GM12878 (cell line): Measurements from ENCODE around the gene FLVCR1. TPM values are rescaled to one million over a fixed set of nuclear protein-coding genes. Genes with fewer than 3 reads are reported as not detected.

Experiments
- ATAC-seq: fragments of 200-7000 bp; cut with Tn5 transposase; 3 replicates; pipeline ENCODE4 v1.9.1; 2020; ENCODE audit warnings: mild to moderate bottlenecking, moderate library complexity
- BruUV-seq: library from RNA; stranded (reverse); fragments of 400-500 nt; replicated peaks from 2 replicates; lab custom pipeline; 2021; lab: Mats Ljungman, UMichigan
- CTCF ChIA-PET: fragments of 300-600 bp; sonication (Branson Sonifier 250); formaldehyde crosslinking; extraction: SDS; loops from one replicate; lab custom pipeline; 2021; ENCODE audit warnings: inconsistent platforms; lab: Yijun Ruan, JAX
- POLR2A ChIA-PET: fragments of 350-600 bp; formaldehyde crosslinking; extraction: SDS; loops from one replicate; lab custom pipeline; 2021; ENCODE audit warnings: inconsistent platforms; lab: Charles Lee
- RAD21 ChIA-PET: fragments of 300-600 bp; sonication (Branson Sonifier 250); formaldehyde crosslinking; loops from one replicate; lab custom pipeline; 2023; ENCODE audit warnings: antibody characterized with exemption; ENCODE audit not compliant: unreplicated experiment; lab: Charles Lee
- SMC1A ChIA-PET: fragments of 300-600 bp; sonication (Branson Sonifier 250); formaldehyde crosslinking; loops from one replicate; lab custom pipeline; 2023; ENCODE audit not compliant: unreplicated experiment, uncharacterized antibody; lab: Charles Lee
- DNase-seq: peaks from one replicate; pipeline ENCODE4 v3.0.0-alpha.2; 2011; ENCODE audit warnings: low read depth, low spot score
- FAIRE-seq: peaks from 3 replicates; lab custom pipeline; 2011; peaks lifted over from hg19 to GRCh38; lab: Jason Lieb, UNC
- H2AFZ ChIP-seq: 2 replicates; pipeline ENCODE4 v1.6.0; 2011; ENCODE audit warnings: low read depth, low read length, control low read depth; ENCODE audit not compliant: control insufficient read depth
- H3K27ac ChIP-seq: 2 replicates; pipeline ENCODE4 v1.5.1; 2011; ENCODE audit warnings: control low read depth; ENCODE audit not compliant: control insufficient read depth, insufficient read depth
- H3K27me3 ChIP-seq, 2 experiments: replicated peaks in 1 of 2; 2 replicates each; pipeline versions ENCODE4 v1.6.0 to v1.6.1; 2011; ENCODE audit warnings: low read length in 1 of 2; ENCODE audit not compliant: control insufficient read depth in 2 of 2, insufficient read depth in 2 of 2
- H3K36me3 ChIP-seq, 2 experiments: 2 replicates each; pipeline ENCODE4 v1.5.1; 2011; ENCODE audit warnings: low read length in 1 of 2; ENCODE audit not compliant: control insufficient read depth in 2 of 2, insufficient read depth in 2 of 2
- H3K4me1 ChIP-seq: 2 replicates; pipeline ENCODE4 v1.6.1; 2011; ENCODE audit warnings: mild to moderate bottlenecking, low read length, moderate library complexity, mixed read lengths; ENCODE audit not compliant: control insufficient read depth, insufficient read depth
- H3K4me2 ChIP-seq: 2 replicates; pipeline ENCODE4 v1.6.0; 2011; ENCODE audit warnings: control low read depth; ENCODE audit not compliant: control insufficient read depth, insufficient read depth
- H3K4me3 ChIP-seq: fragments of 200-600 bp; sonication (generic); 2 replicates; pipeline ENCODE4 v1.5.1; 2016
- H3K79me2 ChIP-seq: 2 replicates; pipeline ENCODE4 v1.6.0; 2011; ENCODE audit warnings: low read length; ENCODE audit not compliant: control insufficient read depth, insufficient read depth
- H3K9ac ChIP-seq: 2 replicates; pipeline ENCODE4 v1.8.0; 2011; ENCODE audit warnings: low read length, control low read depth, mixed read lengths; ENCODE audit not compliant: control insufficient read depth, insufficient read depth
- H3K9me3 ChIP-seq: replicated peaks from 3 replicates; pipeline ENCODE4 v1.5.1; 2011; ENCODE audit warnings: mild to moderate bottlenecking, low read length; ENCODE audit not compliant: control insufficient read depth, insufficient read depth
- H4K20me1 ChIP-seq: 2 replicates; pipeline ENCODE4 v1.6.0; 2011; ENCODE audit not compliant: control insufficient read depth, insufficient read depth
- ATF7 ChIP-seq: fragments of 450-650 bp; IDR thresholded peaks from 2 replicates; pipeline ENCODE4 v1.6.1; 2016; ENCODE audit warnings: low read depth, mild to moderate bottlenecking
- BCLAF1 ChIP-seq: fragments of 450-650 bp; IDR thresholded peaks from 2 replicates; pipeline ENCODE4 v1.6.1; 2017; ENCODE audit warnings: antibody characterized with exemption, mild to moderate bottlenecking, moderate library complexity
- CBX3 ChIP-seq: fragments of 200-600 bp; sonication (generic); IDR thresholded peaks from 2 replicates; pipeline ENCODE4 v1.6.1; 2016; ENCODE audit warnings: low read depth, borderline replicate concordance
- EED ChIP-seq: sonication (generic); IDR thresholded peaks from 2 replicates; pipeline ENCODE4 v1.6.1; 2016; ENCODE audit warnings: antibody characterized with exemption, low read depth
- FOXK2 ChIP-seq: fragments of 450-650 bp; IDR thresholded peaks from 2 replicates; pipeline ENCODE4 v1.6.1; 2017; ENCODE audit warnings: mild to moderate bottlenecking, moderate library complexity
- JUNB ChIP-seq: IDR thresholded peaks from 2 replicates; pipeline ENCODE4 v1.6.1; 2016; ENCODE audit warnings: antibody characterized with exemption, mild to moderate bottlenecking
- MTA2 ChIP-seq: fragments of 450-650 bp; IDR thresholded peaks from 2 replicates; pipeline ENCODE4 v1.6.1; 2016; ENCODE audit warnings: low read depth, mild to moderate bottlenecking, moderate library complexity
- MYC ChIP-seq: IDR thresholded peaks from 2 replicates; pipeline ENCODE4 v1.6.1; 2011; ENCODE audit warnings: mild to moderate bottlenecking, low read length, moderate library complexity, inconsistent platforms; ENCODE audit not compliant: insufficient read depth, insufficient replicate concordance, insufficient read length, severe bottlenecking
- NFYB ChIP-seq: IDR thresholded peaks from 2 replicates; pipeline ENCODE4 v1.6.1; 2011; ENCODE audit warnings: low read depth, mild to moderate bottlenecking, low read length, improper control_type of control experiment, moderate library complexity; ENCODE audit not compliant: insufficient read depth
- NKRF ChIP-seq: fragments of 450-650 bp; conservative IDR thresholded peaks from 2 replicates; pipeline ENCODE4 v1.6.1; 2017; ENCODE audit warnings: mild to moderate bottlenecking, moderate library complexity
- SPI1 ChIP-seq: IDR thresholded peaks from 2 replicates; pipeline ENCODE4 v1.6.1; 2011; ENCODE audit warnings: low read depth, mild to moderate bottlenecking, low read length, moderate library complexity, borderline replicate concordance; ENCODE audit not compliant: insufficient read depth
- SUPT20H ChIP-seq: IDR thresholded peaks from 2 replicates; pipeline ENCODE4 v1.6.1; 2011; ENCODE audit warnings: low read depth, mild to moderate bottlenecking, low read length, moderate library complexity, borderline replicate concordance; ENCODE audit not compliant: control insufficient read depth
- WGBS: methylation state at CpG from one replicate; pipeline ENCODE4 v1.1.6; 2016; ENCODE audit warnings: low lambda C conversion rate; ENCODE audit not compliant: insufficient replicate concordance, insufficient coverage; ENCODE audit errors: missing lambda C conversion rate; 5-methylcytosine and 5-hydroxymethylcytosine counted together
- in situ Hi-C: fragments of 300-500 bp; cut with MboI; formaldehyde crosslinking; loops from 9 replicates; pipeline ENCODE4 v1.14.3; 2018; ENCODE audit warnings: mixed read lengths
- intact Hi-C: fragments of 100-400 bp; cut with micrococcal nuclease; formaldehyde crosslinking; loops from one replicate; pipeline ENCODE4 v1.14.2; 2022; ENCODE audit not compliant: unreplicated experiment
- polyA plus RNA-seq, 11 experiments: library from polyadenylated mRNA; depleted of rRNA in 4 of 11; unstranded in 6 of 11; stranded (reverse) in 5 of 11; fragments of >200 nt; fragmentation: Nextera tagmentation in 4 of 11; fragmentation: Illumina TruSeq in 1 of 11; extraction: Ambion mirVana in 4 of 11; extraction: Trizol in 1 of 11; gene quantifications; 1 replicate in 1 of 11; 2 replicates in 10 of 11; pipeline versions ENCODE4 v1.2.1 to v1.2.3, GENCODE V29; 2011 to 2016; ENCODE audit warnings: inconsistent platforms in 2 of 11, missing spikeins in 2 of 11, low read depth in 1 of 11
- total RNA-seq, 4 experiments: library from RNA; depleted of rRNA in 3 of 4; stranded (reverse); fragments of >200 nt in 3 of 4; fragmentation: Illumina TruSeq in 1 of 4; extraction: Trizol in 1 of 4; gene quantifications; 2 replicates each; pipeline versions ENCODE4 v1.2.1 to v1.2.3, GENCODE V29; 2013 to 2021

Gene FLVCR1
- total and polyA plus RNA-seq, 10 of the 15 experiments (the other 5 are each of a cell fraction or from before 2014, with no cell fraction given): 7.1 to 25.2 (median 17.6) TPM

- in situ Hi-C loops: no loop called here
- ATAC-seq (no peak), FAIRE-seq (no peak), DNase-seq (no peak)
- 64% methylated on average over 1 of the region's 1 CpG for WGBS
- H3K4me3 ChIP-seq: no peak overlapping the region
- H3K9ac ChIP-seq: no peak overlapping the region
- peaks cover 0 to 6% of the 10 kb centered on the region in 2 experiments; a peak in 3 of 4 replicates for H3K36me3 ChIP-seq
- peaks cover 20% of the 10 kb centered on the region for H3K79me2 ChIP-seq
- ChIA-PET SMC1A (no interaction called here), CTCF (no interaction called here), RAD21 (no interaction called here), POLR2A (no interaction called here)
- intact Hi-C loops: loop anchor here (10.0 kb wide), 1 partner anchor 262 kb away; the partner anchor contains the start of gene ATF3
- peaks cover 4% of the 10 kb centered on the region for H3K4me1 ChIP-seq
- no peaks in the 10 kb centered on the region for H4K20me1 ChIP-seq
- TSS peak; percentile 15 for BruUV-seq
- no peak overlapping the region for H3K27ac ChIP-seq
- no peak overlapping the region for H3K4me2 ChIP-seq
- H2AFZ ChIP-seq: no peak overlapping the region
- H3K9me3 ChIP-seq: no peaks in the 10 kb centered on the region; the same call in 2 of the 3 replicates
- TF ChIP-seq FOXK2: no peak
- H3K27me3 ChIP-seq: no peaks in the 10 kb centered on the region
These were observed 9.1 kb downstream of the FLVCR1 start for GRCh38 chr1:212867192-212867591.

GRCh38 chr1:212871976-212872375, 13.9 kb downstream of the FLVCR1 start:
- RAD21 ChIA-PET: interaction anchor here (1.0 to 1.4 kb wide), 5 partner anchors 9 to 198 kb away, joined by 3 to 4 read pairs (median 4); no protein-coding TSS in a partner anchor
- no peaks in the 10 kb centered on the region for H3K9me3 ChIP-seq
- H3K4me3 ChIP-seq: no peak overlapping the region
- no peak overlapping the region for H2AFZ ChIP-seq
- intact Hi-C loops (no loop called here), in situ Hi-C loops (no loop called here)
- WGBS: 89% methylated on average over 1 of the region's 1 CpG
- DNase-seq (no peak), ATAC-seq (no peak), FAIRE-seq (peak; percentile 13)
- H3K9ac ChIP-seq: no peak overlapping the region
- H3K27me3 ChIP-seq: no peaks in the 10 kb centered on the region
- H3K27ac ChIP-seq: 0 out of 2 replicates have a peak overlapping the region, but pooled peaks have one; percentile 46
- BruUV-seq: no TSS peak
- POLR2A ChIA-PET: interaction anchor here (0.9 to 1.0 kb wide), 3 partner anchors 12 to 57 kb away, joined by 3 to 7 read pairs (median 5); partner anchors contain the start of gene FLVCR1
- H3K4me2 ChIP-seq: no peak overlapping the region
- H3K4me1 ChIP-seq: peaks cover 11% of the 10 kb centered on the region
- SMC1A ChIA-PET: interaction anchor here (0.6 to 3.5 kb wide), 11 partner anchors 9 to 415 kb away, joined by 3 to 21 read pairs (median 4); partner anchors contain the start of gene FLVCR1
- H3K36me3 ChIP-seq: peaks cover 0 to 20% of the 10 kb centered on the region in 2 experiments; a peak in 3 of 4 replicates
- H4K20me1 ChIP-seq: no peaks in the 10 kb centered on the region
- CTCF ChIA-PET: interaction anchor here (0.7 to 1.8 kb wide), 4 partner anchors 27 to 123 kb away, joined by 3 to 6 read pairs (median 4); no protein-coding TSS in a partner anchor
- H3K79me2 ChIP-seq: no peaks in the 10 kb centered on the region; the same call in 1 of the 2 replicates
- no peak for TF ChIP-seq MYC
- TF ChIP-seq SUPT20H: no peak
- no peak for TF ChIP-seq NKRF
- TF ChIP-seq JUNB: no peak
- TF ChIP-seq EED: no peak
- TF ChIP-seq ATF7: no peak
- TF ChIP-seq MTA2: no peak
- no peak for TF ChIP-seq BCLAF1
- TF ChIP-seq CBX3: no peak
- no peak for TF ChIP-seq SPI1
- no peak for TF ChIP-seq NFYB
